Sigmoid colon (tissue), 7 donors: ENCODE data around the gene ANKIB1. TPM values are rescaled to one million over a fixed set of nuclear protein-coding genes. Genes with fewer than 3 reads are reported as not detected.
"Not testable (repeated sequence)": the region's sequence is repeated elsewhere in the genome, so short reads cannot be mapped to it uniquely, and the experiment has no call there.

Source experiments
- DNase-seq: peaks from one replicate; pipeline ENCODE4 v3.0.0-alpha.2; 2019
- H3K27ac ChIP-seq, 4 donors: fragments of 200-600 bp; sonication (generic); one replicate each; pipeline ENCODE4 v1.5.1; 2016 to 2019; ENCODE audit warnings: mild to moderate bottlenecking in 1 of 4
- H3K27me3 ChIP-seq, 3 donors: fragments of 200-600 bp; sonication (generic); one replicate each; pipeline ENCODE4 v1.5.1; 2019; ENCODE audit warnings: mild to moderate bottlenecking in 1 of 3
- H3K36me3 ChIP-seq, 4 donors: fragments of 200-600 bp; sonication (generic); one replicate each; pipeline ENCODE4 v1.5.1; 2016 to 2019
- H3K4me1 ChIP-seq, 4 donors: fragments of 200-600 bp; sonication (generic); one replicate each; pipeline ENCODE4 v1.5.1; 2017 to 2019
- H3K4me3 ChIP-seq, 4 donors: fragments of 200-600 bp; sonication (generic); one replicate each; pipeline ENCODE4 v1.5.1; 2017 to 2019; ENCODE audit warnings: mild to moderate bottlenecking in 2 of 4, moderate library complexity in 1 of 4
- H3K9me3 ChIP-seq, 4 donors: fragments of 200-600 bp in 3 of 4; sonication (generic) in 3 of 4; one replicate each; pipeline versions ENCODE4 v1.5.1 to v1.6.1; 2013 to 2019
- EP300 ChIP-seq, 4 donors: sonication (generic); formaldehyde crosslinking; IDR thresholded peaks; one replicate each; pipeline ENCODE4 v1.6.1; 2017; ENCODE audit warnings: antibody characterized with exemption in 4 of 4
- POLR2A ChIP-seq, 2 donors: fragments of 450-650 bp; IDR thresholded peaks; one replicate each; pipeline ENCODE4 v1.6.1; 2016; ENCODE audit warnings: antibody characterized with exemption in 2 of 2, mild to moderate bottlenecking in 2 of 2, moderate library complexity in 2 of 2
- POLR2AphosphoS5 ChIP-seq, 4 donors: sonication (generic); formaldehyde crosslinking; IDR thresholded peaks; one replicate each; pipeline ENCODE4 v1.6.1; 2017; ENCODE audit warnings: antibody characterized with exemption in 4 of 4
- WGBS, 2 donors: extraction: QIAGEN DNeasy Blood & Tissue Kit; methylation state at CpG; one replicate each; pipeline ENCODE4 v1.1.7; 2013; 5-methylcytosine and 5-hydroxymethylcytosine counted together
- intact Hi-C: fragments of 100-400 bp; cut with DNase I; formaldehyde crosslinking; loops from one replicate; pipeline ENCODE4 v1.15.1; 2023
- polyA plus RNA-seq, 3 donors: library from polyadenylated mRNA; stranded (reverse); fragments of 200-250 nt; gene quantifications; one replicate each; pipeline ENCODE4 v1.2.3, GENCODE V29; 2013
- total RNA-seq, 4 donors: library from RNA; depleted of rRNA; stranded (reverse); fragments of >200 nt; gene quantifications; one replicate each; pipeline ENCODE4 v1.1.0, GENCODE V29; 2016
- TF ChIP-seq, protein P1 (sequence below), 4 experiments: fragments of 450-650 bp in 3 of 4; fragments of 200-600 bp in 1 of 4; IDR thresholded peaks; one replicate each; pipeline ENCODE4 v1.5.1; 2016 to 2019; ENCODE audit warnings: antibody characterized with exemption in 4 of 4, mild to moderate bottlenecking in 3 of 4, moderate library complexity in 2 of 4
- donor health status: healthy with polysubstance abuse.
- donor health status: Bipolar disorder and iron deficiency.
- donor health status: healthy.

Gene ANKIB1
- total and polyA plus RNA-seq, 7 donors, result 12.6 to 37.5 (median 24.6) TPM

DNA sequence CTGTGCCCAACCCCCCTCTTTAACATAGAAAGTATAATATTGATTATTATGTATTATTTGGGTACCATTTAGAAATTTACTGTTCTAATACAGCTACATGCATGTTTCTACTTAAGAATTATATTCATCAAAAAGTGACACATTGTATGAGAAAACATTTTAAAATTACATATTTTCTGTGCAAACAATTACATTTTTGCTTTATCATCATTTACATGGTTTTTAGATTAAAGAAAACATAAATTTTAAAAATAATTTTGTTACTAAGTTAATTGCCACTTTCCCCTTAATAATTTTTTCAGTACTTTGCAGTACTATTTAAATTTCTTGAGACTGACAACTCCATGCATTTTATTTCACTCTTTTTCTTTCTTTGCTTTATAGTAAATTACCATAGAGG, 106.2 kb downstream of the ANKIB1 start:
- Histone ChIP-seq H3K36me3 (peaks cover 0 to 72% (median 13%) of the 10 kb centered on the region in 4 donors), H3K27ac (no peak overlapping the region), H3K4me3 (no peak overlapping the region), H3K4me1 (no peaks in the 10 kb centered on the region), H3K9me3 (no peaks in the 10 kb centered on the region), H3K27me3 (no peaks in the 10 kb centered on the region)
- no peak for TF ChIP-seq POLR2A (IDR thresholded peaks at IDR 0.05)
- TF ChIP-seq, protein P1, sequence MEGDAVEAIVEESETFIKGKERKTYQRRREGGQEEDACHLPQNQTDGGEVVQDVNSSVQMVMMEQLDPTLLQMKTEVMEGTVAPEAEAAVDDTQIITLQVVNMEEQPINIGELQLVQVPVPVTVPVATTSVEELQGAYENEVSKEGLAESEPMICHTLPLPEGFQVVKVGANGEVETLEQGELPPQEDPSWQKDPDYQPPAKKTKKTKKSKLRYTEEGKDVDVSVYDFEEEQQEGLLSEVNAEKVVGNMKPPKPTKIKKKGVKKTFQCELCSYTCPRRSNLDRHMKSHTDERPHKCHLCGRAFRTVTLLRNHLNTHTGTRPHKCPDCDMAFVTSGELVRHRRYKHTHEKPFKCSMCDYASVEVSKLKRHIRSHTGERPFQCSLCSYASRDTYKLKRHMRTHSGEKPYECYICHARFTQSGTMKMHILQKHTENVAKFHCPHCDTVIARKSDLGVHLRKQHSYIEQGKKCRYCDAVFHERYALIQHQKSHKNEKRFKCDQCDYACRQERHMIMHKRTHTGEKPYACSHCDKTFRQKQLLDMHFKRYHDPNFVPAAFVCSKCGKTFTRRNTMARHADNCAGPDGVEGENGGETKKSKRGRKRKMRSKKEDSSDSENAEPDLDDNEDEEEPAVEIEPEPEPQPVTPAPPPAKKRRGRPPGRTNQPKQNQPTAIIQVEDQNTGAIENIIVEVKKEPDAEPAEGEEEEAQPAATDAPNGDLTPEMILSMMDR (IDR thresholded peaks at IDR 0.05), result no peak
- no peak for TF ChIP-seq POLR2AphosphoS5 (IDR thresholded peaks at IDR 0.05)
- no peak for TF ChIP-seq EP300 (IDR thresholded peaks at IDR 0.05)
- DNase-seq, result no peak
- intact Hi-C loops, result no loop called here

DNA sequence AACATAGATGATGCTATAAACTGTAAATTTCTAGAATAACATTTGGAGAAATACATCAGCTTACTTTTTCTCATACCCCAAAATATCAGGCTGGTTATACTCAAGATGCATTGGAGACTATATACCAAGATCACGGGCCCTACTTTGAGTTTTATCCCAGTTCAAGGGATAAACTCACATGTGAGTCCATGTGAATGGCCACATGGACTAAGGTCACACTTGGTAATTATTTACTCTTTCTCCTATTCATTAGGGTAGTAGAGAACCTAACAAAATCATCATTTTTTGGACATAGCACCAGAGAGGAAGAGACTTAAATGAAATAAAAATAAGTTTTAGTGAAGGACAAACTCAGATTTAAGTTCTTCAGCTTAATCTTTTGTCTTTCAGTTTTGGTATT, 108.4 kb downstream of the ANKIB1 start:
- no peak for DNase-seq
- Histone ChIP-seq H3K27ac (no peak overlapping the region), H3K36me3 (peaks cover 0 to 57% (median 13%) of the 10 kb centered on the region in 4 donors), H3K4me3 (no peak overlapping the region), H3K27me3 (no peaks in the 10 kb centered on the region), H3K4me1 (no peaks in the 10 kb centered on the region), H3K9me3 (no peaks in the 10 kb centered on the region)
- intact Hi-C loops, result no loop called here
- WGBS, 2 donors, result 97 to 98% methylated on average over 1 of the region's 1 CpG
- no peak for TF ChIP-seq POLR2A (IDR thresholded peaks at IDR 0.05)

DNA sequence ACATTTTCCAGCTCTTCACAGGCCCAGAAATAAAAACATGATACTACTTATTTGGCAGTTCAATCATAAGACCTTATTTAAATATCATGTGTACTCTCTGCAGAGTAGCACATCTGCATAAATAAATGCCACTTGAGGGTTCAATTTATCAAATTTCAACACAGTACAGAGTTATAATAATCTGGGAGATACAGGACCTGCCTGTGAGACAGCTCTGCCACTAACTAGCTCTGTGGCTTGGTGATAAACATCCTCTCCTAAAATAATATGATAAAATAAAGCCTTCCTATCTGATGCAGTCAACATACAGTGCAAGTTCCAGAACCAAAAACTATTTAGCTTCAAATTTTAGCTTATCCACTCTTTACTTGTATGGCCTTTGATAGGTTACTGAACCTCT, 110.6 kb downstream of the ANKIB1 start:
- Histone ChIP-seq H3K27ac (no peak overlapping the region), H3K4me1 (no peaks in the 10 kb centered on the region), H3K36me3 (peaks cover 0 to 60% (median 13%) of the 10 kb centered on the region in 4 donors), H3K4me3 (no peak overlapping the region), H3K27me3 (no peaks in the 10 kb centered on the region), H3K9me3 (no peaks in the 10 kb centered on the region)
- no peak for DNase-seq
- no peak for TF ChIP-seq EP300 (IDR thresholded peaks at IDR 0.05)
- TF ChIP-seq, protein P1 (IDR thresholded peaks at IDR 0.05), result no peak
- intact Hi-C loops, result no loop called here

DNA sequence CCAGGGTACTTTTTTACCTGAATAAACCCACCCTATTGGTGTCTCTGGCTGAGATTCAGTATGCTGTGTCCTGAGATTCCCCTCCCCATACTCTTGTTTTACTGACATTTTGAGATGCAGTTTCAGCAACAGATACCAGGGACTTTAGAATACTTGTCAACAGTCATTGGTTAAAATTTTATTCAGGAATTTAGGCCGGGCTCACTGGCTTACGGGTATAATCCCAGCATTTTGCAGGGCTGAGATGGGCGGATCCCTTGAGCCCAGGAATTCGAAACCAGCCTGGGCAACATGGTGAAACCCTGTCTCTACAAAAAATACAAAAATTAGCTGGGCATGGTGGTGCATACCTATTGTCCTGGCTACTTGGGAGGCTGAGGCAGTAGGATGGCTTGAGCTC, 111.5 kb downstream of the ANKIB1 start:
- DNase-seq, result no peak
- no peaks in the 10 kb centered on the region for H3K27me3 ChIP-seq
- TF ChIP-seq EP300 (IDR thresholded peaks at IDR 0.05) (no peak), POLR2AphosphoS5 (IDR thresholded peaks at IDR 0.05) (no peak), POLR2A (IDR thresholded peaks at IDR 0.05) (no peak)
- TF ChIP-seq, protein P1 (IDR thresholded peaks at IDR 0.05), result no peak
- WGBS, 2 donors, result 96 to 98% methylated on average over 4 of the region's 4 CpGs
- intact Hi-C loops, result no loop called here
- H3K9me3 ChIP-seq, result no peaks in the 10 kb centered on the region
- H3K27ac ChIP-seq, result no peak overlapping the region
- peaks cover 0 to 55% (median 13%) of the 10 kb centered on the region in 4 donors for H3K36me3 ChIP-seq
- H3K4me1 ChIP-seq, result no peaks in the 10 kb centered on the region
- H3K4me3 ChIP-seq, result no peak overlapping the region

DNA sequence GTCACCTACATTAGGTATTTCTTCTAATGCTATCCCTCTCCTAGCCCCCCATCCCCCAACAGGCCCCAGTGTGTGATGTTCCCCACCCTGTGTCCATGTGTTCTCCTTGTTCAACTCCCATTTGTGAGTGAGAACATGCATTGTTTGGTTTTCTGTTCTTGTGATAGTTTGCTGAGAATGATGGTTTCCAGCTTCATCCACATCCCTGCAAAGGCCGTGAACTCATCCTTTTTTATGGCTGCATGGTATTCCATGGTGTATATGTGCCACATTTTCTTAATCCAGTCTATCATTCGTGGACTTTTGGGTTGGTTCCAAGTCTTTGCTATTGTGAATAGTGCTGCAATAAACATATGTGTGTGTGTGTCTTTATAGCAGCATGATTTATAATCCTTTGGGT, 113.4 kb downstream of the ANKIB1 start:
- intact Hi-C loops, H3K9me3 ChIP-seq, H3K27me3 ChIP-seq, DNase-seq, H3K4me1 ChIP-seq, H3K4me3 ChIP-seq, H3K27ac ChIP-seq: not testable (repeated sequence)
- 89 to 91% methylated on average over 2 of the region's 2 CpGs for WGBS, 2 donors
- peaks cover 0 to 53% (median 0%) of the 10 kb centered on the region in 4 donors for H3K36me3 ChIP-seq

DNA sequence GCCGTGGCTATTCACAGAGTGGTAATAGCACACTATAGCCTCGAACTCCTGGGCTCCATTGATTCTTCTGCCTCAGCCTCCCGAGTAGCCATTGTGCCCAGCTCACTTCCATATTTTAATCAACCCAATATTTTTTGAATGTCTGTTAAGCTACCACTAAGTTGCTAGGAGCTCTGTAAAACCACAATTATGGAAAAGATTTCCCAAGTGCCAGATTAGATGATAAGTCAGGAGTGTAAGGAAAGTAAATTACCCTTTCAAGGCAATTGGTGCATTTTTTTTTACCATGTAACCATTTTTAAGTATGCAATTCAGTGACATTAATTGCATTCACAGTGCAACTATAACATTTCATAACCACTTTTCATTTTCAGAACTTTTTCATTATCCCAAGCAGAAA, 114.0 kb downstream of the ANKIB1 start:
- Histone ChIP-seq H3K4me3 (no peak overlapping the region), H3K9me3 (no peaks in the 10 kb centered on the region), H3K27ac (no peak overlapping the region), H3K4me1 (no peaks in the 10 kb centered on the region), H3K36me3 (peaks cover 0 to 52% (median 0%) of the 10 kb centered on the region in 4 donors), H3K27me3 (no peaks in the 10 kb centered on the region)
- 97 to 100% methylated on average over 3 of the region's 3 CpGs for WGBS, 2 donors
- intact Hi-C loops, result no loop called here
- DNase-seq, result no peak
- no peak for TF ChIP-seq POLR2A (IDR thresholded peaks at IDR 0.05)
- no peak for TF ChIP-seq EP300 (IDR thresholded peaks at IDR 0.05)
- TF ChIP-seq POLR2AphosphoS5 (IDR thresholded peaks at IDR 0.05), result no peak
- TF ChIP-seq, protein P1 (IDR thresholded peaks at IDR 0.05), result no peak
